Stimulated activated CD4-positive, alpha-beta T cell treated with anti-CD3 and anti-CD28 coated beads, Interleukin-4, amount 100 ng/mL, for 48 hours (primary cell): ENCODE measurements around the gene TOR3A.
"Not testable (repeated sequence)": the region's sequence is repeated elsewhere in the genome, so short reads cannot be mapped to it uniquely, and the experiment has no call there.

Source experiments
- DNase-seq, 2 donors: peaks; one replicate each; pipeline ENCODE4 v3.0.0-alpha.2; 2020; ENCODE audit warnings: low read depth in 2 of 2

Gene TOR3A, protein sequence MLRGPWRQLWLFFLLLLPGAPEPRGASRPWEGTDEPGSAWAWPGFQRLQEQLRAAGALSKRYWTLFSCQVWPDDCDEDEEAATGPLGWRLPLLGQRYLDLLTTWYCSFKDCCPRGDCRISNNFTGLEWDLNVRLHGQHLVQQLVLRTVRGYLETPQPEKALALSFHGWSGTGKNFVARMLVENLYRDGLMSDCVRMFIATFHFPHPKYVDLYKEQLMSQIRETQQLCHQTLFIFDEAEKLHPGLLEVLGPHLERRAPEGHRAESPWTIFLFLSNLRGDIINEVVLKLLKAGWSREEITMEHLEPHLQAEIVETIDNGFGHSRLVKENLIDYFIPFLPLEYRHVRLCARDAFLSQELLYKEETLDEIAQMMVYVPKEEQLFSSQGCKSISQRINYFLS

DNA sequence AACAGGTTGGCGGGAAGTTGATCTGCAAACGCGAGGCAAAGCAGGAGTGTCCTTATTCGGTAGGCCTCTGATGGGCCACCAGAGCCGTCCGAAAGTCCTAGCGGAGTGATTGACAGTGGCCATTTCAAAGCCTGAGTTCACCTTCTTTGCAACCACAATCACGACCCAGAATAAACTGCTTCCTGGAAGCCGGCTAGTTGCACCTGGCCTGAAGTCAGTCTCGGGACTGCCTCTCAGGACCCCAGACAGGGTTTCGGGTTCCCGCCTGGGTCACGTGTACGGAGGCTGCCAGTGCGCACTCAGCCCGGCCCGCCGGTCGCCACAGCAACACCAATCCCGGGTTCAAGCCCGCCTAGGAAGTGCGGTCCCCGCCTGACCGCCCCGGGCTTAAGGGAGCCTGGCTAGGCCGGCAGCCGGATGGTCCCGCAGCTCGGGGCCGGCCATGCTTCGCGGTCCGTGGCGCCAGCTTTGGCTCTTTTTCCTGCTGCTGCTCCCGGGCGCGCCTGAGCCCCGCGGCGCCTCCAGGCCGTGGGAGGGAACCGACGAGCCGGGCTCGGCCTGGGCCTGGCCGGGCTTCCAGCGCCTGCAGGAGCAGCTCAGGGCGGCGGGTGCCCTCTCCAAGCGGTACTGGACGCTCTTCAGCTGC is at the start of gene TOR3A:
TOR3A (plus strand) TSS at position 384 of the 646 bp plus-strand sequence; CDS start at position 443, 59 bp downstream.
- DNase-seq, result peak; percentile 65 to 82

DNA sequence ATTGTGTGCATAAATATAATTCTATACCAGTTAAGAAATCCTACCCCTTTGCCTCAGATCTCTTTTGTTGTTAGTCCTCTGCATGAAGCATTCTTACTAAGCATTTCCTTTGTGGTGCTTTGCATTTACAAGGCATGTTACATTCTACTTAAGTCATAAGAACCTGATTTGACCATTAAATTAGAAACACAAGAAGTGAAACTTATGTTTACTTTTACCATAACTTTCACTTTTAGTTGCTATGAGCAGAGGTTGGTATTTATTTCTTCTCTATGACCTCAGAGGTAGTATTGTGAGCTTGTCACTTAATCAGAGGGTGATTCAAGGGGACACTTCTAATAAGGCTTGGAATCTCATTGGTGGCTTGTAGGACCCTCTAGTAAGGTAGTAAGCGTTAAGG is 47.1 kb upstream of the TOR3A start:
- no peak for DNase-seq

DNA sequence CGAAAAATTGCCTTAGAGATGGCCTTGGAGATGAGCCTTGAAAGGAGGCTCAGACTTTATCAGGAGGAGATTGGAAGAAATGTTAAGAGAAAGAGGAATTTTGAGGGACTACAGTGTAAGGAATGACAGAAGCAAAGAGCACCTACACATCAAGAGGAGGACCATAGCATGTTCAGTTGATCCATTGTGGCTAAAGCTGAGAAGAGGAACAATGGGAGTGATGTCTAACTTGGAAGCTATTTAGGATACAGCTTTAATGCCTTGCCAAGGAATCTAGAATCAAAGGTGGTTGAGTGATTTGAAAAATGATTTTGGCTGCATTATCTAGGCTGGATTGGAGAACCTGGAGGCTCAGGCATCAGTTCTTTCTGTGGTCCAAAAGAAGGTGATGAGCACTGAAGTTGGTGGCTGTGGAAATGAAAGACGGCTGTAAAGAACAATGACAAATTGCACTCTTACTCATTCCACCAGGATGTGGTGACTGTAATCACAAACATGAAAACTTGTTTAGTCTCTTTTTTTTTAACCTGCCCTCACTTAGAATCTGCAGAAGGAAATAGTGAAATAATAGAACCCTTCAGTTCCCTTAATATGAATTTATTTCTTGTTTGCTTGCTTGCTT is 44.9 kb upstream of the TOR3A start:
- DNase-seq, result peak in 1 of 2 donors; percentile 13

DNA sequence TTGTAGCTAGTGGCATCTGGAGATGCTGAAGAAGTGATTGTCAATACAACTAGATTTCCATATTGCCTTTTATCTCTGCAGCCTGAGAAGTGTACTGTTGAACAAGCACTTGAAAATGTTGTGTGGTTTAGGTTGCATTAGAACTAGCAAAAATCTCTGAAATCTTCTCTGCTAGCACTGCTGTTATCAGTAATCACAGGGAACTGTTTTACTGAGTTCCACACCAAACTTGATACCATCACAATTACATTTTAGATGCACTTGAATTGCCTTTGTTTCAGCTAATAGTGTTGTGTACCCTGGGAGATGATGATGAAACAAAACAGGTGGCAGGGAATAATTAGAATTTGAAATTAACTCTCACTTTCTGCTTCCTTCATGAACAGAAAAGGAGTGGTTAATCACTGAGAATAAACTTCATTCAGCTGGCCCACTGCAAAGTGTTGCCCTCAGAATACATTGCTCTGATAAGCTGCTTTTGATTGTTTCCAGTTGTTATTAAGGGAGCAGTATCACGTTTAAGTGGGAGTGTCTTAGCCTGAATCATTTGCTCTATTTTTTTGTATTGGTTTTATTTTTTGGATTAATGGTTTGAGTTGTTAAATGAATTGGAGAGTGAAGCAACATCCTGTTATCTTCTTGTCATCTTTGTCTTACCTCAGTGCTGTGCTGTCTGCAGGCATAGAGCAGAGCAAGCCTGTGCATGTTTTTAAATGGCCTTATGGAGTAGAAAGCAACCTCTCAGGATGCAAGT is 43.2 kb upstream of the TOR3A start:
- no peak for DNase-seq

DNA sequence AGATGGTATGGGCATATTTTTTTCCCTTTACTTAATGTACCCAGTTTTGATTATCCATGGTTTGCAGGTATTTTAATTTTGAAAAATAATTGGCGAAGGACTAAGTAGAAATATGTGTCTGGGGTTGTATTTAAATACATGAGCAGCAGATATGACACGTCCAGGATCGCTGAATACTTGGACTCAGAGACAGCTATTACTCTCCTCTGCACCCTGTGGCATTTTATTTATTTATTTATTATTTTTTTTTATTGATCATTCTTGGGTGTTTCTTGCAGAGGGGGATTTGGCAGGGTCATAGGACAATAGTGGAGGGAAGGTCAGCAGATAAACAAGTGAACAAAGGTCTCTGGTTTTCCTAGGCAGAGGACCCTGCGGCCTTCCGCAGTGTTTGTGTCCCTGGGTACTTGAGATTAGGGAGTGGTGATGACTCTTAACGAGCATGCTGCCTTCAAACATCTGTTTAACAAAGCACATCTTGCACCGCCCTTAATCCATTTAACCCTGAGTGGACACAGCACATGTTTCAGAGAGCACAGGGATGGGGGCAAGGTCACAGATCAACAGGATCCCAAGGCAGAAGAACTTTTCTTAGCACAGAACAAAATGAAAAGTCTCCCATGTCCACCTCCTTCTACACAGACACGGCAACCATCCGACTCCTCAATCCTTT is 42.2 kb upstream of the TOR3A start:
- not testable (repeated sequence) for DNase-seq

DNA sequence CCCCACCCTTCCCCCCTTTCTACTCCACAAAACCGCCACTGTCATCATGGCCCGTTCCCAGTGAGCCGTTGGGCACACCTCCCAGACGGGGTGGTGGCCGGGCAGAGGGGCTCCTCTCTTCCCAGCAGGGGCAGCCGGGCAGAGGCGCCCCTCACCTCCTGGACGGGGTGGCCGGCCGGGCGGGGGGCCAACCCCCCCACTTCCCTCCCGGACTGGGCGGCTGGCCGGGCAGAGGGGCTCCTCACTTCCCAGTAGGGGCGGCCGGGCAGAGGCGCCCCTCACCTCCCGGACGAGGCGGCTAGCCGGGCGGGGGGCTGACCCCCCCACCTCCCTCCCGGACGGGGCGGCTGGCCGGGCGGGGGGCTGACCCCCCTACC is 41.7 kb upstream of the TOR3A start:
- not testable (repeated sequence) for DNase-seq

DNA sequence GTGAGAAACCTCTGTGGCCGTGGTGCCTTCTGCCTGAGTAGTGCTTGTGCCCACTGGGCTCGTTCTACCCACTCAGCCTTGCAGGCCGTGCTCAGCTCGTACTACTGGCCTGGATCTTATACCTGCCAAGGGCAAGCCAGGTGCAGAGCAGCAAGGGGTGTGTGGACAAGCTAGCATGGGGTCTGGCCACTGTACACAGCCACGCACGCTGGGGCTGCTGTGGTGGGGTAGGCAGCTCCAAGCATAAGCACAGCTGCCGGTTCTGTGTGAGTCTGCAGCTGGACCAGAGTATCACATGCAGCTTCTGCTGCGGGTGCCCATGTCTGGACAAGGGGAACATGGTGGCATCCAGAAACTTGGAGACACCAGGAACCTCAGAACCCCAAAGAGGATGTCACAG is 39.8 kb upstream of the TOR3A start:
- no peak for DNase-seq

DNA sequence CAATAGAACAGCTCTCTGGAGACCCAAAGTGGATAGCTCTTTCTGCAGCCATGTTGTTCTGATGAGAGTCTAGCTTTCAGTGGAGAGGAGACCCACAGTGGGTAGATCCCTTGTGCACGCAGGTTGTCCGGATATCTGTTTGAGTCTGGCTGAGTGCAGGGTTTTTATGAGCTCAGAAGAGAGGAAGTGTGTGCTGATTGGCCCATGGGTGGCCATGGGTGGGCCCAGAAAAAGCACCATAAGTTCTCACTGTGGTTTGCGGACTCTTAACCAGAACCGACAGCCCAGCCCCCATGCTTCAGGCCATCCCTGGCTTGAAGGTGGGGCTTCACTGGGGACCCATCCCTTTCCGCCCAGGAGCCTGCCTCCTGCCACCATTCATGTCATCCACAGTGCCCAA is 39.2 kb upstream of the TOR3A start:
- no peak for DNase-seq

DNA sequence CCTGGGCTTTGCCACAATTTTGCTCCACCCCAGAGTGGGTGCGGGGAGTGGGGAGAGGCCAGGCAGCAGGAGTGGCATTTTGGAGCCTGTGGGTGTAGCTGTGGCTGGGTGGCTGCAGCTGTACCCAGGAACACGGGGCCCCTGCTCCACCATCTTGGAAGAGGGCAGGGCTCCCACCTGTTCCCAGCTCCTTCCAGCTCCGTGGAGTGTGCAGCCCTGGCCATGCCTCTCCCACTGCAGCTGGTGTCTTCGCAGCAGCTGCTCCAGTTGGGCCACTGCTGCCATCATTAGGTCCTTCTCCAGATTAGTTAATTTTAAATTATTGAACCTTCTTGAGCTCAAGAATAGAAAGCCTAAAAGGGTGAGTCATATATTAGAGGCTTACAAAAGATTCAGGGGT is 38.6 kb upstream of the TOR3A start:
- DNase-seq, result no peak

DNA sequence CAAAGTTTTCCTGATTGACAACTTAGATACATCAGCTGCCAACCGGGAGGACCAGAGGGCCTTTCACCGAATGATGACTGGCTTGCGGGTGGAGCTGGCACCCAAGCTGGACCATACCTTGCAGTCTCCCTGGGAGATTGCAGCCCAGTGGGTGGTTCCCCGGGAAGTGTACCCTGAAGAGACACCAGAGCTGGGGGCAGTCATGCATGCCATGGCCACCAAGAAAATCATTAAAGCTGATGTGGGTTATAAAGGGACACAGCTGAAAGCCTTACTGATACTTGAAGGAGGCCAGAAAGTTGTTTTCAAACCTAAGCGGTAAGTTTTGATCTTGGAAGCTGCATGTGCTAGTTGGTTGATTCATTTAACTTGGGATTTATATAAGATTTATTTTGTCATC is 38.0 kb upstream of the TOR3A start:
- no peak for DNase-seq

DNA sequence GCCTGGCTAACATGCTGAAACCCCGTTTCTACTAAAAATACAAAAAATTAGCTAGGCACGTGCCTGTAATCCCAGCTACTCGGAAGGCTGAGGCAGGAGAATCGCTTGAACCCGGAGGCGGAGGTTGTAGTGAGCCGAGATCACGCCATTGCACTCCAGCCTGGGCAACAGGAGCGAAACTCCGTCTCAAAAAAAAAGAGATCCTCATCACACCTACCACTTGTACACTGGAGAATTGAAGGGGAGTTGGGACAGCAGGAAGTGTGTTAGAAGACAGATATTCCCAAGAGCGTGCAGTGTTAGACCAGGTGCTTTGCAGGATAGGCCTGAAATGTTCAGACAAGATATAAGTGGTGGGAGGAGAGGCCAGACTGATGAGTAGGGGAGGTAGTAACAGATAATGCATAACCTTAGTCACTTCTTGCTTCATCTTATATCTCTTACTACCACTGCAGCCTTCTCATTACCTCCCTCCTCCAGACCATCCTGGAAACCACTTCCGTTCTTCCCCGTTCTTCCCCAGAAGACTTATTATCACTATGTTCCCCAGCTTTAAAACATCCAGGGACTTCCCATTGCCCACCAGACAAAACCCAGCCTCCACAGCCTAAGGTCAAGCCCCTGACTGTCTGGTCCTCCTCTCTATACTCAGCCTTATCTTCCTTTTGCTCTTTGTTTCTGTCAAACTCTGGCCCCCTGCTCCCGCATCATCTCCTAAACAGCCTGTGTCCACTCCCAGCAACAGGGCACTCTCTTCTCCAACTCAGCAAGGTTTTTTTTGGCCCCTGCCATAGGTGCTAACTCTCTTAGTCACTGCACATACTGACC is 34.8 kb upstream of the TOR3A start:
- DNase-seq, result no peak

DNA sequence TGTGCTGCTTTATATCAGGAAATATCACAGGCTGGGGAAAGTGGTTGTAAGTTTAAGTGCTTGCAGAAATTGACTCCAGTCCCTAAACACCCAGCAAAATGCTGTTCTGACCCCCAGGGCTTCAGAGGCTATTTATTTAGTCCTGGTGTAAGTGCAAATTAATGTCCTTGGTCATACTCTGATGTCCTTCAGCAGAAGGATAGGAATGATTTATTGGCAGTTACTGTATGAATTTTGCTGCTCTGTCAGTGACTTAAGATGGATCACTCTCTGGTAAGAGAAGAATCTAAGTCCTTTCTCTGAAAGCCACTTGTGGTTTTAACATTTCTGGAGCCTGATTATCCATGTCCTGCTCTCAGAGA is 34.3 kb upstream of the TOR3A start:
- no peak for DNase-seq

DNA sequence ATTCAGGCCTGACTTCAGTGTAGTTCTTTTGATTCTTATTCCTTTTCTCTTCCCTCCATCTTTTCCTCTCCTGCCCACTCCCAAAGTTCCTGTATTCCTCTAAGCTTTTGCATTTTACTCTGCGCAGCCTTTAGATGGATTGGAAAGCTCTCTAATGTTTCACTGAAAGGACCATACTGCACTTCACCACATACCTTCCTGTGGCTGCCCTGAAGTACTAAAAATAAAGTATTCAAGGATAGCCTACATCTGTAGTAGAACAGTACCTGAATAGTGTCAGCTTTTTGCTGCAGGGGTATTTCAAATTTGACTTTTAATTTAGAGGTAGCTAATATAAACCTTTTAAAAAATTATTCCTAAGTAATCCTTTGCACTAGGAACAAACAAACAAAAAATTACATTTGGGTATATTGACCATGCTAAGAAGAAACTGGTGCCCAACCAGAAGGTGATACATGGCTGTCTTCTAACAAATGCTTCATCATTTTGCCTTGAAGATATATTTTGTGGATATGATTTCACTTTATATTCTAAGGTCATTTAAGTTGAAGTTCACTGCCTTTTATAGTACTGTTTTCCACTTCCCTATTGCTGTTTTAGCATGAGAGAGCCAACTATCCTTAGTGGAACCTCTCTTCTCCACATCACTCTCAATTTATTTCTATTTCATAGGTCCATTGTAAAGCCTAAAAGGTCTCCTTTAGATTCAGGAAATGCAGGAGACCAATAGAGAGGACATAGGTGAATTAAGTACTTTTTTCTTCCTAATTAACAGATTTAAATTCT is 33.3 kb upstream of the TOR3A start:
- no peak for DNase-seq

DNA sequence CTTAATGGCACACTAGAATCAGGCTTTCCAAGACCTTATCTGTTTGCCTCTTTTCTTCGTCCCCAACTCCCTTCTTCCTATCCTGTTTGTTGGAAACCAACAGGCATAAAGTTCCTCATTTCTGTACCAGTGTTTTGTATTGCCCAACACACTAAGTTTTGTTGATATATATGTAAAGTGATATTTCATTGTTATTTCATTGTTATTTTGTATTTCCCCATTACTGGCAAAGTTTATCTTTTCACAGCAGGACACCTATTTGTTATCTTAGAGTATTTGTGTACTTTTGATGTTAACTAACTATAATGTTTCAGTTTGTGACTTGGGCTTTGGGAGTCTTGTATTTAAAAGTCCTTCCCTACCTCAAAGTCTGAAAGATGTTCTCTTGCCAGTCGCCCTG is 29.1 kb upstream of the TOR3A start:
- DNase-seq, result no peak

DNA sequence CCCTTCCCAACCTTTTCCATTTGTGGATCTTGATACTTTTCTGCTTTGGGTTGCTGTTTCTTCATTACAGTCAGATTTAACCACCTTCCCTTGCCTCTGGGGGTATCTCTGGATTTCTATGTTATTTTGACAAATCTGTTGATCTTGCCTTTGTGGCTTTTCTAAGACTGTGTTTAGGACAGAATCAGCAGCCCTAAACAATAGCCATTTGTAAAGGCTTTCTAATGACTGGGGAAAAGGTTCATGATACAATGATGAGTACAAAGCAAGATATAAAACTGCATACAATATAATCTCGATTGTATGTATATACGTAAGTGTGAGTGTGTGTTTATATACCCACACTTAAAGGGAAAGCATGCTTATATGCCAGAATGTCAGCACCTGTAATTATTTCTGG is 28.4 kb upstream of the TOR3A start:
- DNase-seq, result no peak

DNA sequence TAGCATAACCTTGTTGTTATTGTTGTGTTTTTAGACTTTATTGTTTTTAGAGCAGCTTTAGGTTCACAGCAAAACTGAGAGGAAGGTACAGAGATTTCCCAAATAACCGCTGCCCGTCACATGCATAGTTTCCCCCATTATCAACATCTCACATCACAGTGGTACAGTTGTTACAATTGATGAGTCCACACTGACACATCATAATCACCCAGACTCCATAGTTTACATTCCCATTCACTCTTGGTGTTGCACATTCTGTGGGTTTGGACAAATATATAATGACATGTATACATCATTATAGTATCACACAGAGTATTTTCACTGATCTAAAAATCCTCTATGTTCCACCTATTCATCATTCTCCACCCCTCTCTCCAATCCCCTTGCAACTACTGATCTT is 25.9 kb upstream of the TOR3A start:
- DNase-seq, result no peak

DNA sequence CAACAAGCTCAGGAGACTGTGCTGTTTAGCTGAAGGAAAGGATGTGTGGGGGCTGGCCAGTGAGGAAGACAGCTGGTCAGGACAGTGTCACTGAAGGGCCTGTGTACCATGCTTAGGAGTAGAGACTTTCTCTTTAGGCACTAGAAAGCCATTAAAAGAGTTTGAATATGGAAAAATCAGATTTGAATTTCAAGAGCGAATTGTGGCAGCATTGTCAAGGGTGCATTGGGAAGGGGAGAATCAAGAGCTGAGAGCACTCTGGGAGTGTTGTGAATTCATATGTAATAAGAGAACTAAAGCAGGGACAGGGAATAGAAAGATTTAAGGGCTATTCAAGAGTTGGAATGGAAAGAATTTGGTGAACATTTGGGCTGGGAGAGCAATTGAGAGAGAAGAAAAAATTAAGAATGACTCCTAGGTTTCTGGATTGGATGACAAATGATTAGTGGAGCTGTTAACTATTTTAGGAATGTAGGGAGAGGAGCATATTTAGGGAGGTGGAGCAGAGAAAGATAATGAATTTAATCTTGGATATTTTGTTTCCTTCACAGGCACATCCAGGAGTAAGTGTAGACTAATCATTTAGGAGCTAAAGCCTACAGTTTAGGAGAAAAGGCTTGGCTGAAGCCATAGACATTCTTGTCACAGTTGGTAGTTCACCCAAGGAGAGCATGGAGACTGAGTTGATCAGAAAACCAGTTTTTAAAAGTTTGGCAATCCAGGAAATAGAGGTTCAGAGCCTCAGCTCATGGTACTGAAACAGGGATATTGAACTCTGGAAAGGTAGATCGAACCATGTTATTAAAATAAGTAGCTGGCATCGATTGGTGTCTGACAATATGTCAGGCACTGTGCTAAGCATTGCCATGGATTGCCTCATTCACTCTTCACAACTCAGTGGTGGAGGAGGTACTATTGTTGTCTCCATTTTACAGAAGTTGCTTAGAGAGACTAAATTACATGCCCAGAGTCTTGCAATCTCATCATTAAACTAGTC is 23.1 kb upstream of the TOR3A start:
- no peak for DNase-seq

DNA sequence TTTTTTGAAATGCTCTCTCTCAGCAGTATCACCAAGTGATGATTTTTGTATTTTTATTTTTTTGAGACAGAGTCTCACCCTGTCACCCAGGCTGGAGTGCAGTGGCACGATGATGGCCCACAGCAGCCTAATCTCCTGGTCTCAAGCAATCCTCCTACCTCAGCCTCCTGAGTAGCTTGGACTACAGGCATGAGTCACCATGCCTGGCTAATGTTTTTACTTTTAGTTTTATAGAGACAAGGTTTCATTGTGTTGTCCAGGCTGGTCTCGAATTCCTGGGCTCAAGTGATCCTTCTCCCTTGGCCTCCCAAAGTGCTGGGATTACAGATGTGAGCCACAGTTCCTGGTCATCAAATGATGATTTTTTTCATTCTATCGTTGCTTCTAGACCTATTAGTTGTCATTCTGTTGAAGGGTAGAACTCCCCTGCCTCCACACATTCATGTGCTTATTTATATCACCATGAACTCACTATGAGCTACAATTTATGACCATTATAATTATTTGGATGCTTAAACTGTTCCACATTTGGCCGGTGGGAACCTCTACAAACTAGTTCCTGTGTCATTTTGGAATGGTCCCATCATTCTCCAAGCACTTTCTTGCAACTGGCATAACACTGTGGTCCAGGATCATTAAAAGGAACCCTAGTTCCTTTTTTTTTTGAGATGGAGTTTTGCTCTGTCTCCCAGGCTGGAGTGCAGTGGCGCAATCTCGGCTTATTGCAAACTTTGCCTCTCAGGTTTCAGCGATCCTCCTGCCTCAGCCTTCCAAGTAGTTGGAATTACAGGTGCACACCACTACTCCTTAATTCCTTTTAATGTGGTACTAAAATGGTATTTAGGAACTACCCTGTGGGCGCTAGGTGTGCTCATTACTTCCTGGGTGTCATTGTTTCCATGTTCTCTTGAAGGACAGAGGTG is 20.2 kb upstream of the TOR3A start:
- DNase-seq, result no peak
